Measurements from ENCODE around the gene TMEM248.
"Not testable (repeated sequence)": the region's sequence is repeated elsewhere in the genome, so short reads cannot be mapped to it uniquely, and the experiment has no call there.

Gene TMEM248

GRCh38 chr7:67004145-67004544 is 83.1 kb downstream of the TMEM248 start:
- not testable (repeated sequence) for DNase-seq (ENCODE audit: low read depth)

- DNase-seq (ENCODE audit: low read depth), result no peak
These were observed 85.9 kb downstream of the TMEM248 start for GRCh38 chr7:67006965-67007364.

All from stromal cell of bone marrow (primary cell).